Colonic mucosa (tissue), 4 donors: ENCODE measurements around the gene DNAJB12. TPM values are rescaled to one million over a fixed set of nuclear protein-coding genes. Genes with fewer than 3 reads are reported as not detected.

Source experiments
- DNase-seq: peaks from one replicate; pipeline ENCODE4 v3.0.0-alpha.2; 2020
- H3K27ac ChIP-seq: fragments of 200-600 bp; one replicate; pipeline ENCODE4 v1.8.0; 2021
- H3K27me3 ChIP-seq: fragments of 200-600 bp; one replicate; pipeline ENCODE4 v1.8.0; 2021
- H3K36me3 ChIP-seq: fragments of 200-600 bp; one replicate; pipeline ENCODE4 v1.8.0; 2021
- H3K4me1 ChIP-seq: fragments of 200-600 bp; one replicate; pipeline ENCODE4 v1.8.0; 2021; ENCODE audit warnings: mild to moderate bottlenecking
- H3K4me3 ChIP-seq: fragments of 200-600 bp; one replicate; pipeline ENCODE4 v1.8.0; 2021
- H3K9ac ChIP-seq, 2 donors: one replicate each; pipeline ENCODE4 v1.7.0; 2013; ENCODE audit warnings: control low read depth in 2 of 2, low read depth in 2 of 2, low read length in 2 of 2
- H3K9me3 ChIP-seq: fragments of 200-600 bp; one replicate; pipeline ENCODE4 v1.8.0; 2021
- CTCF ChIP-seq: fragments of 200-600 bp; IDR thresholded peaks from one replicate; pipeline ENCODE4 v1.8.0; 2022; ENCODE audit warnings: antibody characterized with exemption, mild to moderate bottlenecking
- intact Hi-C: fragments of 100-400 bp; cut with DNase I; formaldehyde crosslinking; loops from one replicate; pipeline ENCODE4 v1.14.1; 2022
- total RNA-seq, 2 donors: library from RNA; stranded (reverse); fragmentation: NEBNext Ultra II Directional in 1 of 2; extraction: Animal tissue kit (Norgen Biotek cat#: 25700) in 1 of 2; gene quantifications; one replicate each; pipeline ENCODE4 v1.2.1, GENCODE V29; 2021
- donor health status: healthy.
- donor health status: DM: no; HTN: no; CAD: no.
- donor health status: DM: no; HTN: no; CAD: no.

Gene DNAJB12
- total RNA-seq, 2 donors from 2014 or later = 29.4 to 37.9 TPM

GRCh38 chr10:72375585-72375984 is 20.9 kb upstream of the DNAJB12 start:
- no peaks in the 10 kb centered on the region for H3K36me3 ChIP-seq
- intact Hi-C loops = no loop called here
- H3K27ac ChIP-seq = no peak overlapping the region
- H3K27me3 ChIP-seq = no peaks in the 10 kb centered on the region
- H3K4me1 ChIP-seq = no peaks in the 10 kb centered on the region
- DNase-seq = no peak
- H3K9me3 ChIP-seq = no peaks in the 10 kb centered on the region
- H3K4me3 ChIP-seq = no peak overlapping the region
- no peak overlapping the region for H3K9ac ChIP-seq
- TF ChIP-seq CTCF = no peak

GRCh38 chr10:72375173-72375572 is 20.5 kb upstream of the DNAJB12 start:
- no peaks in the 10 kb centered on the region for H3K4me1 ChIP-seq
- H3K4me3 ChIP-seq = no peak overlapping the region
- DNase-seq = no peak
- TF ChIP-seq CTCF = no peak
- no peaks in the 10 kb centered on the region for H3K9me3 ChIP-seq
- no peaks in the 10 kb centered on the region for H3K36me3 ChIP-seq
- no peak overlapping the region for H3K9ac ChIP-seq
- H3K27ac ChIP-seq = no peak overlapping the region
- no peaks in the 10 kb centered on the region for H3K27me3 ChIP-seq
- intact Hi-C loops = no loop called here

- H3K27me3 ChIP-seq = no peaks in the 10 kb centered on the region
- H3K27ac ChIP-seq = no peak overlapping the region
- DNase-seq = no peak
- H3K9ac ChIP-seq = no peak overlapping the region
- no peak for TF ChIP-seq CTCF
- no peak overlapping the region for H3K4me3 ChIP-seq
- intact Hi-C loops = no loop called here
- H3K9me3 ChIP-seq = no peaks in the 10 kb centered on the region
- no peaks in the 10 kb centered on the region for H3K4me1 ChIP-seq
- H3K36me3 ChIP-seq = no peaks in the 10 kb centered on the region
Measured at GRCh38 chr10:72370201-72370722, 15.5 kb upstream of the DNAJB12 start.

GRCh38 chr10:72367301-72367960 is 12.7 kb upstream of the DNAJB12 start:
- intact Hi-C loops = loop anchor here (10.0 kb wide), 2 partner anchors 327 to 697 kb away; partner anchors contain the start of gene MCU
- no peak for TF ChIP-seq CTCF
- Histone ChIP-seq H3K4me1 (peaks cover 4% of the 10 kb centered on the region), H3K4me3 (no peak overlapping the region), H3K27ac (no peak overlapping the region), H3K36me3 (no peaks in the 10 kb centered on the region), H3K9ac (no peak overlapping the region), H3K9me3 (no peaks in the 10 kb centered on the region), H3K27me3 (no peaks in the 10 kb centered on the region)
- no peak for DNase-seq

GRCh38 chr10:72365106-72365895 is 10.6 kb upstream of the DNAJB12 start:
- H3K36me3 ChIP-seq = no peaks in the 10 kb centered on the region
- H3K27me3 ChIP-seq = no peaks in the 10 kb centered on the region
- no peak for TF ChIP-seq CTCF
- no peak overlapping the region for H3K27ac ChIP-seq
- intact Hi-C loops = loop anchor here (2.0 to 10.0 kb wide), 3 partner anchors 330 to 700 kb away; partner anchors contain the start of gene MCU
- no peak for DNase-seq
- H3K4me1 ChIP-seq = peaks cover 4% of the 10 kb centered on the region
- H3K9me3 ChIP-seq = no peaks in the 10 kb centered on the region
- H3K9ac ChIP-seq = no peak overlapping the region
- H3K4me3 ChIP-seq = no peak overlapping the region
